MCF 10A (cell line): Measurements from ENCODE around the gene DPP4. TPM values are rescaled to one million over a fixed set of nuclear protein-coding genes. Genes with fewer than 3 reads are reported as not detected.
"Not testable (repeated sequence)": the region's sequence is repeated elsewhere in the genome, so short reads cannot be mapped to it uniquely, and the experiment has no call there.

Source experiments
- BruUV-seq: library from RNA; stranded (reverse); fragments of 400-500 nt; replicated peaks from 2 replicates; lab custom pipeline; 2021; lab: Mats Ljungman, UMichigan
- CTCF ChIA-PET: fragments of 300-600 bp; sonication (Branson Sonifier 250); formaldehyde crosslinking; extraction: SDS; loops from one replicate; lab custom pipeline; 2021; ENCODE audit warnings: antibody characterized with exemption, inconsistent platforms; lab: Yijun Ruan, JAX
- POLR2A ChIA-PET: fragments of 300-600, 350-650 bp; sonication (Branson Sonifier 250); formaldehyde crosslinking; extraction: SDS; loops from one replicate; lab custom pipeline; 2020; ENCODE audit warnings: antibody characterized with exemption, inconsistent platforms; lab: Yijun Ruan, JAX
- DNase-seq: peaks from one replicate; pipeline ENCODE4 v3.0.0-alpha.2; 2018; ENCODE audit not compliant: unreplicated experiment
- H3K27ac Mint-ChIP-seq: one replicate; pipeline ENCODE4 v1.8.0; 2022; ENCODE audit warnings: mild to moderate bottlenecking, low read depth, mixed read lengths; ENCODE audit not compliant: unreplicated experiment
- H3K27me3 Mint-ChIP-seq: one replicate; pipeline ENCODE4 v1.8.0; 2022; ENCODE audit warnings: mixed read lengths; ENCODE audit not compliant: insufficient read depth, unreplicated experiment
- H3K36me3 Mint-ChIP-seq: one replicate; pipeline ENCODE4 v1.8.0; 2022; ENCODE audit warnings: mild to moderate bottlenecking, moderate library complexity, mixed read lengths; ENCODE audit not compliant: insufficient read depth, unreplicated experiment
- H3K4me1 Mint-ChIP-seq: one replicate; pipeline ENCODE4 v1.8.0; 2022; ENCODE audit warnings: mixed read lengths; ENCODE audit not compliant: insufficient read depth, unreplicated experiment
- H3K4me3 Mint-ChIP-seq: one replicate; pipeline ENCODE4 v1.8.0; 2022; ENCODE audit warnings: mild to moderate bottlenecking, moderate library complexity, mixed read lengths; ENCODE audit not compliant: unreplicated experiment
- H3K9me3 Mint-ChIP-seq: one replicate; pipeline ENCODE4 v1.8.0; 2022; ENCODE audit warnings: mixed read lengths; ENCODE audit not compliant: unreplicated experiment
- intact Hi-C: fragments of 100-400 bp; cut with micrococcal nuclease; formaldehyde crosslinking; loops from 2 replicates; pipeline ENCODE4 v1.14.1; 2022
- total RNA-seq: library from RNA; stranded (reverse); gene quantifications from 2 replicates; pipeline ENCODE4 v1.2.3, GENCODE V29; 2022
- TF ChIP-seq, protein P1 (sequence below): fragments of 200-600 bp; IDR thresholded peaks from one replicate; pipeline ENCODE4 v1.8.0; 2022; ENCODE audit warnings: antibody characterized with exemption, mild to moderate bottlenecking; ENCODE audit not compliant: unreplicated experiment

The DPP4 gene
- total RNA-seq, 1 experiment from 2014 or later, result not detected

DNA sequence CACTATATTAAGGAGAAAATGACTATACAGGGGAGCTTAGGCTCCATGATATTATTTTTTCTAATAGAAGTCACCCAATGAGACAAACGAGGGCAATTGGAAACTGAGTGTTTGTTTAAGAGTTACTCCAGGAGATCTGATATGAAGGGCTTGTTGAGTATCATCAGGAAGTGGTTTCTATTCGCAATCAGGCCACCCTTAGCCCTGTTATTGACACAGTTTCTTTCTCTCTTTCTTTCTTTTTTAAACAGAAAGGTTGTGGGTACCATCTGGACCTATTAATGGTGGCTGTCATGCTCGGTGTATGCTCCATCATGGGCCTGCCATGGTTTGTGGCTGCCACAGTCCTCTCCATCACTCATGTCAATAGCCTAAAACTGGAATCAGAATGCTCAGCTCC, 117.3 kb downstream of the DPP4 start:
- DNase-seq, result no peak
- Mint-ChIP-seq H3K27me3 (peaks cover 55% of the 10 kb centered on the region), H3K27ac (no peak overlapping the region), H3K9me3 (no peaks in the 10 kb centered on the region), H3K36me3 (no peaks in the 10 kb centered on the region), H3K4me3 (no peak overlapping the region), H3K4me1 (no peaks in the 10 kb centered on the region)
- TF ChIP-seq, protein P1, sequence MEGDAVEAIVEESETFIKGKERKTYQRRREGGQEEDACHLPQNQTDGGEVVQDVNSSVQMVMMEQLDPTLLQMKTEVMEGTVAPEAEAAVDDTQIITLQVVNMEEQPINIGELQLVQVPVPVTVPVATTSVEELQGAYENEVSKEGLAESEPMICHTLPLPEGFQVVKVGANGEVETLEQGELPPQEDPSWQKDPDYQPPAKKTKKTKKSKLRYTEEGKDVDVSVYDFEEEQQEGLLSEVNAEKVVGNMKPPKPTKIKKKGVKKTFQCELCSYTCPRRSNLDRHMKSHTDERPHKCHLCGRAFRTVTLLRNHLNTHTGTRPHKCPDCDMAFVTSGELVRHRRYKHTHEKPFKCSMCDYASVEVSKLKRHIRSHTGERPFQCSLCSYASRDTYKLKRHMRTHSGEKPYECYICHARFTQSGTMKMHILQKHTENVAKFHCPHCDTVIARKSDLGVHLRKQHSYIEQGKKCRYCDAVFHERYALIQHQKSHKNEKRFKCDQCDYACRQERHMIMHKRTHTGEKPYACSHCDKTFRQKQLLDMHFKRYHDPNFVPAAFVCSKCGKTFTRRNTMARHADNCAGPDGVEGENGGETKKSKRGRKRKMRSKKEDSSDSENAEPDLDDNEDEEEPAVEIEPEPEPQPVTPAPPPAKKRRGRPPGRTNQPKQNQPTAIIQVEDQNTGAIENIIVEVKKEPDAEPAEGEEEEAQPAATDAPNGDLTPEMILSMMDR, result no peak
- ChIA-PET CTCF (interaction anchor here (0.5 to 2.2 kb wide), 3 partner anchors 10 to 370 kb away, joined by 3 to 5 read pairs (median 4); no protein-coding TSS in a partner anchor), POLR2A (interaction anchor here (0.6 kb wide), 1 partner anchor 114 kb away, joined by 3 read pairs; no protein-coding TSS in a partner anchor)
- intact Hi-C loops, result no loop called here
- no TSS peak for BruUV-seq

DNA sequence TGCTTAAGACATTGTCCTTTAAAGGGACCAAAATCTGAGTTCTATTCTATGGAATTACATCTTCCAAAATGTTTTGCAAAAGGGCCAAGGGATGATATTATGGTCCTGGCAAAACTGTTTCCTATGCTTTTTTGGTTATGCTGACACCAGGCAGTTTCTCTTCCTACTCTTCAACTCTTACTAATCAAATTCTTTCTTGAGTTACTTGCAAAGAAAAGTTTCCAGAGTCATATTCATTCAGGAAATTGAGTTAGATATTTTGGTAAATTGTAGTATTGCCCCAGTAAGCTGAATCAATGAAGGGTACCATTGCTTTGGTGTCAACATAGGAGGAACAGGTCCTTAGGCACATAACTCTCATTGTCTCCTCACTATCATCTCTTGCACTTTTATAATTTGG, 118.8 kb downstream of the DPP4 start:
- ChIA-PET POLR2A (no interaction called here), CTCF (interaction anchor here (0.9 to 4.1 kb wide), 5 partner anchors 8 to 368 kb away, joined by 3 to 27 read pairs (median 5); no protein-coding TSS in a partner anchor)
- no TSS peak for BruUV-seq
- no peaks in the 10 kb centered on the region for H3K36me3 Mint-ChIP-seq
- H3K27ac Mint-ChIP-seq, result no peak overlapping the region
- no peaks in the 10 kb centered on the region for H3K9me3 Mint-ChIP-seq
- peaks cover 68% of the 10 kb centered on the region for H3K27me3 Mint-ChIP-seq
- no peak overlapping the region for H3K4me3 Mint-ChIP-seq
- no peak for DNase-seq
- intact Hi-C loops, result no loop called here
- no peaks in the 10 kb centered on the region for H3K4me1 Mint-ChIP-seq
- TF ChIP-seq, protein P1, result no peak

DNA sequence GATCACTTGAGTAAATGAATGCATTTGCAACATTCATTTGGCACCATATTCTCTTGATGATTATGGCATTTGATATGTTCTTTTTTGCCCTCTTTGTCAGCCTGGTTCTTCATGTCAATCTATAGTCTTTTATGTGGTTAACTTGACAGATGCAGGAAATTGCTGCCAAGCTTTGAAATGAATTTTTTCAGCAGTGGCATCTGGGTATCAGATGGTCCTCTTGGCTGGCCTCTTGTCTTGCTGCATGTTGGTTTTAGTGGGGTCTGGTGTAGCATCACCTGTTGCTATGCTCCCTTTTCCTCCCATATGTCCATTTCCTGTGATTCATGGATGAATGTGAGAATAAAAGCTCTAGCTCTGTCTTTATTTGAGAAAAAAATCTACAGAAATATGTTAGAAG, 119.9 kb downstream of the DPP4 start:
- Mint-ChIP-seq H3K27ac (no peak overlapping the region), H3K4me1 (no peaks in the 10 kb centered on the region), H3K27me3 (peaks cover 77% of the 10 kb centered on the region), H3K9me3 (no peaks in the 10 kb centered on the region), H3K36me3 (no peaks in the 10 kb centered on the region), H3K4me3 (no peak overlapping the region)
- CTCF ChIA-PET, result interaction anchor here (0.6 to 4.1 kb wide), 8 partner anchors 9 to 706 kb away, joined by 3 to 27 read pairs (median 3); no protein-coding TSS in a partner anchor
- intact Hi-C loops, result no loop called here
- no TSS peak for BruUV-seq
- POLR2A ChIA-PET, result interaction anchor here (0.6 to 0.7 kb wide), 2 partner anchors 14 to 690 kb away, joined by 3 read pairs; no protein-coding TSS in a partner anchor
- no peak for DNase-seq
- TF ChIP-seq, protein P1, result no peak

DNA sequence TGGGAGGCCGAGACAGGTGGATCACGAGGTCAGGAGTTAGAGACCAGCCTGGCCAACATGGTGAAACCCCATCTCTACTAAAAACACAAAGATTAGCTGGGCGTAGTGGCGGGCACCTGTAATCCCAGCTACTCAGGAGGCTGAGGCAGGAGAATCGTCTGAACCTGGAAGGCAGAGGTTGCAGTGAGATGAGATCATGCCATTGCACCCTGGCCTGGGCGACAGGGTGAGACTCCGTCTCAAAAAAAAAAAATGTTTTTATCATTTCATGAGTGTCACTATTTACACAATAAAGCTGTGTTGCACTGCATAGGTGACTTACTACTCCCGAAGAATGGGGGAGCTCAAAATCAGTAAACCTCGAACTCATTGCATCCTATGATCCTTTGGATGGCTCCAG, 120.6 kb downstream of the DPP4 start:
- peaks cover 84% of the 10 kb centered on the region for H3K27me3 Mint-ChIP-seq
- DNase-seq, BruUV-seq, intact Hi-C loops, H3K4me1 Mint-ChIP-seq, H3K36me3 Mint-ChIP-seq, H3K9me3 Mint-ChIP-seq, H3K4me3 Mint-ChIP-seq, H3K27ac Mint-ChIP-seq: not testable (repeated sequence)
- CTCF ChIA-PET, result interaction anchor here (0.6 to 4.1 kb wide), 5 partner anchors 171 to 702 kb away, joined by 3 to 27 read pairs (median 3); no protein-coding TSS in a partner anchor
- POLR2A ChIA-PET, result interaction anchor here (0.9 kb wide), 1 partner anchor 173 kb away, joined by 3 read pairs; no protein-coding TSS in a partner anchor
